GM13976 (cell line): ENCODE data around the gene MARK4.

ENCODE experiments used
- DNase-seq: peaks from one replicate; pipeline ENCODE4 v3.0.0; 2012; ENCODE audit warnings: low spot score
- CTCF ChIP-seq: IDR thresholded peaks from 2 replicates; pipeline ENCODE4 v1.5.1; 2012; ENCODE audit warnings: borderline replicate concordance, mild to moderate bottlenecking; ENCODE audit not compliant: insufficient read depth; ENCODE audit errors: extremely low read depth, missing control alignments, control extremely low read depth
- in situ Hi-C: fragments of 300-500 bp; cut with MboI; formaldehyde crosslinking; loops from one replicate; pipeline ENCODE4 v1.12.0; 2022; ENCODE audit warnings: low sequenced_read_pairs, mixed read lengths, inconsistent platforms; ENCODE audit not compliant: unreplicated experiment

The MARK4 gene

GRCh38 chr19:45276284-45276687 is 25.2 kb downstream of the MARK4 start:
- no peak for DNase-seq

GRCh38 chr19:45278087-45278486 is 27.0 kb downstream of the MARK4 start:
- no peak for TF ChIP-seq CTCF
- DNase-seq: no peak
- in situ Hi-C loops: no loop called here

More at GRCh38 chr19:45276284-45276687, 25.2 kb downstream of the MARK4 start:
- in situ Hi-C loops: no loop called here
- TF ChIP-seq CTCF: no peak

DNA sequence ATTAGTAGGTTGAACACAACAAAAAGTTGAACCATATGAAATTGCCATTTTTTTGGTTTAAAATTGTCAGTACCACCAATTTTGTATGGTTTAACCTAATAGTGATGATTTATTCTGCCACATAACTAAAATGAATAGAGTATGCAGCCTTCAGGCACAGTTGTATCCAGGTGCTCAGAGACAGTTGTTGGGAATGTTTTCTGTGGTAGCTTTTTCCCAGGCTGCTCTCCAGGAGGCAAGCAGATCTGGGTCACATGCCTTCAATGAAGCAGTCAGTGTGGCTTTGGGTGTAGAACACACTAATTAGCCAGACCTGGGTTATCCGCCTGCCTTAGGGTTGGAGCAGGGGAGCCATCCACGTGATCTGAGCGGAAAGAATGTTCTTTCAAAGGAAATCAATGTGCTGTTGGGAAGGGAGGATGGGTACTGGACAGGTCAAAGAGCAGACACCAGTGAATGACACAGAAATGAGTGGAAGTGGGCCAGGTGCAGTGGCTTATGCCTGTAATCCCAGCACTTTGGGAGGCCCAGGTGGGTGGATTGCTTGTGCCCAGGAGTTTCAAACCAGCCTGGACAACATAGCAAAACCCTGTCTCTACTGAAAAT is 28.6 kb downstream of the MARK4 start:
- DNase-seq: no peak
- no peak for TF ChIP-seq CTCF
- in situ Hi-C loops: no loop called here

GRCh38 chr19:45280471-45280961 is 29.4 kb downstream of the MARK4 start:
- in situ Hi-C loops: no loop called here
- peak; percentile 27 for DNase-seq
- no peak for TF ChIP-seq CTCF

- peak; percentile 55 for DNase-seq
- no peak for TF ChIP-seq CTCF
- in situ Hi-C loops: no loop called here
Measured at GRCh38 chr19:45283443-45284033, 32.5 kb downstream of the MARK4 start.

GRCh38 chr19:45290381-45290931 is 39.4 kb downstream of the MARK4 start:
- DNase-seq: no peak
- in situ Hi-C loops: no loop called here
- TF ChIP-seq CTCF: no peak
